ENCODE results near the gene STOM. TPM values are rescaled to one million over a fixed set of nuclear protein-coding genes. Genes with fewer than 3 reads are reported as not detected.
A peak's percentile ranks its signal among the peaks of the same experiment; 100 is the strongest.

Gene STOM
- total RNA-seq, 4 donors from 2014 or later = 293 to 539 (median 457) TPM

DNA sequence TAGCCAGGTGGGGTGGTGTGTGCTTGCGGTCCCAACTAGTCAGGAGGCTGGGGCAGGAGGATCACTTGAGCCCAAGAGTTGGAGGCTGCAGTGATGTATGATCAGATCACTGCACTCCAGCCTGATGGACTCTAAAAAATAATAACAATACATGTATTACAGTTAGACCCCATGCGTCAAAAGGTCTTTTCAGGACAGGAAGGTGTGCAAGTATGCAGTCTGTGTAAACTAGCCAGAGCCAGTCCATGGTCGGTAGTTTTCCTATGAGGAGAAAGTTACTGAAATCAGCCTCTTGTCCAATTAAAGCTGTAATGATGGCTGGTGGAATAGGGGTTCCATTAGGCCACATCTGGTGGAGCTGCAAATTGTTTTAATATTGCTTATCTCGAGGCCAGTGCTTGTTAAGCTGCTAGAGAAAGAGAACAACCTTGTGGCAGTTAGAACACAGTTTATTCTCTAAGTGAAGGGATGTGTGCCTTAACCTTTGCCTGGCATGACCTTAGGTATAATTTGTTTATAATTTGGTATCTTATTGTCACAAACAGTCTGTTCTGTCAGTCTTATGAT is 1.5 kb upstream of the STOM start:
- H3K36me3 ChIP-seq = peaks cover 0 to 2% of the 10 kb centered on the region in 2 donors
- ATAC-seq = no peak
- no peak overlapping the region for H3K4me3 ChIP-seq
- peak overlapping the region; percentile 43 to 97 (median 96) for H3K27ac ChIP-seq
- 36 to 38% methylated on average over 2 to 3 of the region's 4 CpGs for WGBS, 2 donors (ENCODE audit: low coverage in 1 of 2)
- TF ChIP-seq, protein P1, sequence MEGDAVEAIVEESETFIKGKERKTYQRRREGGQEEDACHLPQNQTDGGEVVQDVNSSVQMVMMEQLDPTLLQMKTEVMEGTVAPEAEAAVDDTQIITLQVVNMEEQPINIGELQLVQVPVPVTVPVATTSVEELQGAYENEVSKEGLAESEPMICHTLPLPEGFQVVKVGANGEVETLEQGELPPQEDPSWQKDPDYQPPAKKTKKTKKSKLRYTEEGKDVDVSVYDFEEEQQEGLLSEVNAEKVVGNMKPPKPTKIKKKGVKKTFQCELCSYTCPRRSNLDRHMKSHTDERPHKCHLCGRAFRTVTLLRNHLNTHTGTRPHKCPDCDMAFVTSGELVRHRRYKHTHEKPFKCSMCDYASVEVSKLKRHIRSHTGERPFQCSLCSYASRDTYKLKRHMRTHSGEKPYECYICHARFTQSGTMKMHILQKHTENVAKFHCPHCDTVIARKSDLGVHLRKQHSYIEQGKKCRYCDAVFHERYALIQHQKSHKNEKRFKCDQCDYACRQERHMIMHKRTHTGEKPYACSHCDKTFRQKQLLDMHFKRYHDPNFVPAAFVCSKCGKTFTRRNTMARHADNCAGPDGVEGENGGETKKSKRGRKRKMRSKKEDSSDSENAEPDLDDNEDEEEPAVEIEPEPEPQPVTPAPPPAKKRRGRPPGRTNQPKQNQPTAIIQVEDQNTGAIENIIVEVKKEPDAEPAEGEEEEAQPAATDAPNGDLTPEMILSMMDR (IDR thresholded peaks at IDR 0.05) = no peak
- no peak for TF ChIP-seq POLR2A (IDR thresholded peaks at IDR 0.05)
- no peak for TF ChIP-seq POLR2AphosphoS5 (IDR thresholded peaks at IDR 0.05)
- no peak for TF ChIP-seq EP300 (IDR thresholded peaks at IDR 0.05)
- H3K27me3 ChIP-seq = no peaks in the 10 kb centered on the region
- H3K4me1 ChIP-seq = peaks cover 2 to 81% (median 18%) of the 10 kb centered on the region in 3 donors
- H3K9me3 ChIP-seq = no peaks in the 10 kb centered on the region

DNA sequence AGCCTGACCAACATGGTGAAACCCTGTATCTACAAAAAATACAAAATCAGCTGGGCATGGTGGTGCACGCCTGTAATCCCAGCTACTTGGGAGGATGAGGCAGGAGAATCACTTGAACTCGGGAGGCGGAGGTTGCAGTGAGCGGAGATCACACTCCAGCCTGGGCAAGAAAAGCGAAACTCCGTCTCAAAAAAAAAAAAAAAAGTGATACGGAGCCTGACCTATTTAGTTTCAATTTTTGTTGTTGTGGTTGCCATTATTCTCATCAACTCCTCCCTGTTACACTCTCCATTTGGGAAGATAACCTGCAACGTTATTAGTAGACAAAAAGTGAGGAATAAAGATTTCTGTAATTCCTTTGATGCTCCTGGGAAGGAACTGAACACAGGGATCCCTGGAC is 1.3 kb downstream of the STOM start:
- TF ChIP-seq POLR2AphosphoS5 (IDR thresholded peaks at IDR 0.05) = peak; percentile 10
- TF ChIP-seq EP300 (IDR thresholded peaks at IDR 0.05) = no peak
- Histone ChIP-seq H3K27me3 (no peaks in the 10 kb centered on the region), H3K27ac (peak overlapping the region; percentile 94 to 98 (median 97)), H3K36me3 (peaks cover 0 to 6% of the 10 kb centered on the region in 2 donors), H3K4me3 (peak overlapping the region; percentile 75 to 78), H3K9me3 (no peaks in the 10 kb centered on the region), H3K4me1 (peaks cover 25 to 86% (median 34%) of the 10 kb centered on the region in 3 donors)
- WGBS, 2 donors (ENCODE audit: low coverage in 1 of 2) = 34 to 47% methylated on average over 8 of the region's 8 CpGs
- no peak for ATAC-seq

DNA sequence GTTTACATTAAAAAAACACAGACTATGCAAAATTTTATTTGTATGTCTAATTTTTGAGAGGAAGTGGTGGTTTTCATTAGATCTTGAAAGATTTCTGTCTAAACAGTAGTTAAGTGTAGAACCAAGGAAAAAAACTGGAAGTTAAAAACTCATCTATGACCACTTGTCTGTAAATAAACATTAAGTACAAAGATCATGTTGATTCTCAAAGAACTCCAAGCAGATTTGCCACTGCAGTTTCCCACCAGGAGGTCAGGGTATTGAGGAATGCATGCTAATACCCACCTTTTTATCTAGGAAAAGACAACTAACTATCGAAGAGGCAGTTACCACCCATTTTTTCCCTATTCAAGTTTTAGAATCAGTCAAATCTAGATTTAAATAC is 1.9 kb downstream of the STOM start:
- peak overlapping the region; percentile 94 to 98 (median 97) for H3K27ac ChIP-seq
- no peaks in the 10 kb centered on the region for H3K27me3 ChIP-seq
- no peaks in the 10 kb centered on the region for H3K9me3 ChIP-seq
- H3K4me1 ChIP-seq = peaks cover 31 to 86% (median 34%) of the 10 kb centered on the region in 3 donors
- no peak for ATAC-seq
- 10 to 17% methylated on average over 1 of the region's 1 CpG for WGBS, 2 donors (ENCODE audit: low coverage in 1 of 2)
- peaks cover 0 to 6% of the 10 kb centered on the region in 2 donors for H3K36me3 ChIP-seq
- peak overlapping the region; percentile 75 to 78 for H3K4me3 ChIP-seq
- TF ChIP-seq, protein P1 (IDR thresholded peaks at IDR 0.05) = no peak
- TF ChIP-seq EP300 (IDR thresholded peaks at IDR 0.05) = no peak
- no peak for TF ChIP-seq POLR2A (IDR thresholded peaks at IDR 0.05)
- TF ChIP-seq POLR2AphosphoS5 (IDR thresholded peaks at IDR 0.05) = no peak

DNA sequence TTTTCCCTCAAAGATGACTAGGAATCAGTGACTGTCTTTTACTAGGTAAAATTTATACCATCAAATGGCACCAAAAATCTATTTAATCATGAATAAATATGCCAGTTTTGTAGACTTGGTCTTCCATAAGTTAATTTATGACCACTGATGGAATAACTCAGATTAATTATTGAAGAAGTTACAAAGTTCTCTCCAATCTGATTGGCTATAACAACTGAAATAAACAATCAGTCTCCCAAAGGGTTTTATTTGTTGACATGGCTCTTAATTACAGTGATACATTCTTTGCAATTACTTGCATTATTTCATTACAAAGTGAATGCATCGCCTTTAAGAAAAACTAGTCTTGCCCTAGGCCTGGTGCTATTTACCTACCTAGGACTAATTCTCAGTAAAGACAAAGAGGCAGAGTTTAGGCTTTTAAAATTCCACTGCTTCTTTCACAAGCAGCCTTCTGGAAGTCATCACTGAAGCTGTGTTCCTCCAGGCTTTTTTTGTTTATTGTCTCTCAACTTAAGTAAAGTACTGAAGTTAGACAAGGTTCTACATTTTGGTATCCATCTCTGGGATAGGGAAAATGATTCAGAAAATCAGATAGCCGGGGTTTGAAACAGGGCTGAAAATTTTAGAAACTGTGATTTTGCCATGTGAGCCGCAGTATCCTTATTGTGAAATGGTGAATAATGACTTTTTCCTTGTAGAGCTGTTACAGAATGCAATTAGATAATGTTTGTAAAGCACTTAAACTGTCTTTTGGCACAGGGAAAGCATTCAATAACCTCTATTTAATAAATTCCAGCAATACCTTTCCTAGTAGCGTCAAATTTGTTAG is 2.5 kb downstream of the STOM start:
- H3K4me1 ChIP-seq = peaks cover 35 to 86% (median 37%) of the 10 kb centered on the region in 3 donors
- no peak for TF ChIP-seq POLR2A (IDR thresholded peaks at IDR 0.05)
- TF ChIP-seq, protein P1 (IDR thresholded peaks at IDR 0.05) = no peak
- no peak for TF ChIP-seq EP300 (IDR thresholded peaks at IDR 0.05)
- TF ChIP-seq POLR2AphosphoS5 (IDR thresholded peaks at IDR 0.05) = peak; percentile 49
- WGBS, 2 donors (ENCODE audit: low coverage in 1 of 2) = 9 to 35% methylated on average over 4 of the region's 4 CpGs
- no peak for ATAC-seq
- no peaks in the 10 kb centered on the region for H3K9me3 ChIP-seq
- H3K4me3 ChIP-seq = peak overlapping the region; percentile 75 to 78
- peaks cover 0 to 6% of the 10 kb centered on the region in 2 donors for H3K36me3 ChIP-seq
- H3K27ac ChIP-seq = peak overlapping the region; percentile 94 to 98 (median 97)
- H3K27me3 ChIP-seq = no peaks in the 10 kb centered on the region

DNA sequence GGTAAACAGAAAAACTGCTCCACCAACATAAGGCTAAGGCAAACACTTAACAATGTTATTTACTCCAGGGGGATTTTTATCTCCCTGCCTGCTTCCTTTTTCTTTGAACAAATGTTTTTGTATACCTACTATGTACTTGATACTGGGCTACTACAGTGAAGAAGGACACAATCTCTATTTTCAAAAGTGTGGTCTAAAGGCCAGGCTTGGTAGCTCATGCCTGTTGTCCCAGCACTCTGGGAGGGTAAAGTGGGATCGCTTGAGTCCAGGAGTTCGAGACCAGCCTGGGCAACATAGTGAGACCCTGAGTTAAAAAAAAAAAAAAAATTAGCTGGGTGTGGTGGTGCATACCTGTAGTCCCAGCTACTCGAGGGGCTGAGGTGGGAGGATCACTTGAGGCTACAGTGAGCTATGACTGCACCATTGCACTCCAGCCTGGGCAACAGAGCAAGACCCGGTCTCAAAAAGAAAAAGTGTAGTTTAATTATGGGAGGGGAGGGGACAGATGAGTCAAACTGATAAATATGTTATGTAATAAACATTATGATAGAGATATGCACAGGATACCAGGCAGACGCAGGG is 3.3 kb downstream of the STOM start:
- peak overlapping the region; percentile 94 to 98 (median 97) for H3K27ac ChIP-seq
- ATAC-seq = no peak
- H3K4me3 ChIP-seq = peak overlapping the region; percentile 75 to 78
- peaks cover 37 to 86% (median 45%) of the 10 kb centered on the region in 3 donors for H3K4me1 ChIP-seq
- peaks cover 0 to 6% of the 10 kb centered on the region in 2 donors for H3K36me3 ChIP-seq
- 59 to 61% methylated on average over 2 to 5 of the region's 5 CpGs for WGBS, 2 donors (ENCODE audit: low coverage in 1 of 2)
- TF ChIP-seq POLR2AphosphoS5 (IDR thresholded peaks at IDR 0.05) = no peak
- H3K27me3 ChIP-seq = no peaks in the 10 kb centered on the region
- H3K9me3 ChIP-seq = no peaks in the 10 kb centered on the region

Data from gastroesophageal sphincter (tissue), 4 donors.